Activated T-helper 1 cell treated with Interleukin-2 at 50 U/mL for 16 hours (primary cell): ENCODE results near the gene C10orf67.

ENCODE experiments used
- DNase-seq: peaks from one replicate; pipeline ENCODE4 v3.0.0-alpha.2; 2020; ENCODE audit warnings: low read depth

The C10orf67 gene

DNA sequence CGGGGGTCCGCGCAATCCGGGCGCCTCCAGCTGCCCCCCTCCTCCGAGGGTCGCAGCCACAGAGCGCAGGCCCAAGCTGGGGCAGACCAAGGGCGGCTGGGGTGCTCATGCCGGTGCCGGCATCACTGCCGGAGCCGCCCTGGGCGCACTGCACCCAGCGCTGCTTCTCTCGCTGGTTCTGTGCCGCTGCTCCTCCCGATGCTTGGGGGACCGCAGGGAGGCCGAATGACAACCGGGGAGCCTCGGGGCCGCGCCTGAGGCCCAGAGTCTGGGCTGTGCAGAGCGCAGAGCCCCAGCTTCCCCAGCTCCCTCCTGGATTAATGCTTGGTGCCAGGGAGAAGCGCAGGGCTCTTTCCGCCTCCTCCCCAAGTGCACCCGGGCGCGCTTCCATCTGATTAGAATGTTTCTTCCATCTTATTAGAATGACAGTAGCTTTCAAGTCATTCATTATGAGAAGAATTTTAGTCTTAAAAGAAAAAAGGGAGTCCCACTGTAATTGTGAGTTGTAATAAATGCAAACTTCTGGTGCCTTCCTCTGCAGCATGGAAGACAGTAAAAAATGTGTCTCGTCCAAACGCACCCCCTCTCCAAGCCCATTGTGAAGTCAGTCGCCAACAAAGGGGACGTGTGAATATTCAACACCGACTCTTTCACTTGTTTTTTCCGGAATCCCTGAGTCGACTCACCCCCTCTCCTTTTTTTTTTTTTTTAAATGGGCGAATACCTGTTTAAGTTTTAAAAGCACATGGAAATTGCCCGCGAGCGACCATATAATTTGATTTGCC lies 172.0 kb downstream of the C10orf67 start:
- no peak for DNase-seq

DNA sequence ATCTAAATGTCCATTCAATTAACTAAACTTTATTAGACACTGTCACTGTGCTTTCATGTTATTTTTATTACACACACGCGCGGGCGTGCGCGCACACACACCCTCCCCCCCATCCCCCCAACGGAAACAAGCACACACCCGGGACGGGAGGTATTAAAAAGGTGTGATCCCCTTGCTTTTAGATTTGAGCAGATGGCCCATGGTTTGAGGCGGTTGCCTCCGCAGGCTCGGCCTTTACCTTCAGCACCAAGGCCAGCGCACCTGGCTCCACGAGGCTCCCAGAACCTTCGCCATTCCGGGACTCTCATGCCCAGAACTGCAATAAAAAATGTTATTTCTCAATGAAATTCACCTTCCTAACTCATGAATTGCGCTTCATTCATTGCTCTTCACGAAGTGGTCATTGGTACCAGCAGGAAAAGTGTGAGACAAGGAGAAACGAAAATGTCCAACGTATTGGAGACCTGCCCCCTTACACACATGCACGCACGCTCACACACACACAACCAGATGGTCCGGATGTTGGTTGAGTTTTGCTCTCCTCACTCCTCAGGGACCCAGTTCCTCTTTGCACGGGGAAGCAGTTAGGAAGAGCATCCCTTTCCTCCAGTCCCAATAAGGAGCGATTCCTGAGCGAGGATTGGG lies 173.2 kb downstream of the C10orf67 start:
- DNase-seq, result no peak

DNA sequence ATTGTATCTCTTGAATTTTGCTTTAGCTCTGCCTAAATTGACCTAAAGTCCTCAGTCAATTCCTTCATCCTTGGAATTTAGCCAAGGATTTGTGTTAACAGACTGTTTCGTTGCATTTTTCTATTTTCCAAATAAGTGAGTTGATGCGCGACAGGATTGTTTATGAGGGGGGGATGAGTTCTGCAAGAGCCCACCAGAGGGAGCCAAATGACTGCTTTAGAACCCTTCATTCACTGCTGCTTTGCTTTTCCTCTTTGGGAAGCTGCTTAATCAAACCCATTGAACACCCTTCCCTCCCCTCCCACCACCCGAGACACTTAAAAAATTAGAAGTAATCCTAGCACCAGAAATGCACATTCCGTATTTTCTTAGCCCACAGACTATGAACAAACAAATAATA lies 186.2 kb downstream of the C10orf67 start:
- DNase-seq, result no peak

DNA sequence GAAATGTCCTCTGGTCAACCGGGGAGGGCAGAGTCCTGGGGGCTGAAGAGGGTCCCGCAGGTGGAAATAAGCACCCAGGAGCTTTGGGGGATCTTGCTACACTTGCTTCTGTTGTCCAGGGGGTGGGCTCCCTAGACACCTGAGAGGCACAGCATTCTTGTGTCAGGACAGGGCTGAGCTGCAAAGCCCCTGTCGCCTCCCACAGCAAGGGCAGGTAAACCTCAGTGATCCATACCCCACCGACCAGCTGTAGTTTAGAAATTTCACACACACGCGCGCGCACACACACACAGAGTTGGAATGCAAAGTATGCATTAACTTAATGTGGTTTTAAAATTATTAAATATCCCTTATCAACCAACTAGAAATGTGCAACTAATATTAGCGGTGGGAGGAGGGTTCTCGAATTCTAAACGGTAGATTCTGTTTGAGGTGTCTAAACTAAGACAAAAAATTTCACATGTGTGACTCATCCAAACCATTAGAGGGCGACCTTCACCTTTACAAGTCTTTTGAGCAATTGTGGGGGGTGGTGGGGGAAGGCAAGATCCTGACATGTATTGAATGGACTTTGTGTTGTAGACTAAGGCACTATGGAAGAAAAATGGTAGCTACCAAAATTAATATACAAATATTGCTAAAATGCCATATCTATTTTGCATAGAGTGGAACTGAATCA lies 186.8 kb downstream of the C10orf67 start:
- no peak for DNase-seq

DNA sequence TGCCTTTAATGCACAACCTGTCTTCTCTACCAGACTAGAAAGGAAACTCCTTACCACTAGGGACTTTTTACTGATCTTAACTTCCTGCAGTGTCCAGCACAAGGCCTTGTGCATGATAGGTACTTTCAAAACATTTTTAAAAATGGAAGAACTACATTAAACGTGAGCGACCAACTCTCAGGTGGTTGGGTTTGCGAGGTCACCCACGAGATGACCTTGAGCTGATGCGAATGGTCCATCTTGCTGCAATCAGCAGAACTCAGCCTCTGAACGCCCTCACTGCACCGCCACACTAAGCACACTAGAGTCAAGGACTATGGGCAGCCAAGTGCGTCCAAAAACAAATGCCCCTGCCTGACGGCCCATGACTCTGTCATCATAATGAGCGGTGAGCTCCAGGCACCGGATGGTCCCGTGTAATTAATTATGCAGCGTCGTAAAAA lies 187.3 kb downstream of the C10orf67 start:
- no peak for DNase-seq

DNA sequence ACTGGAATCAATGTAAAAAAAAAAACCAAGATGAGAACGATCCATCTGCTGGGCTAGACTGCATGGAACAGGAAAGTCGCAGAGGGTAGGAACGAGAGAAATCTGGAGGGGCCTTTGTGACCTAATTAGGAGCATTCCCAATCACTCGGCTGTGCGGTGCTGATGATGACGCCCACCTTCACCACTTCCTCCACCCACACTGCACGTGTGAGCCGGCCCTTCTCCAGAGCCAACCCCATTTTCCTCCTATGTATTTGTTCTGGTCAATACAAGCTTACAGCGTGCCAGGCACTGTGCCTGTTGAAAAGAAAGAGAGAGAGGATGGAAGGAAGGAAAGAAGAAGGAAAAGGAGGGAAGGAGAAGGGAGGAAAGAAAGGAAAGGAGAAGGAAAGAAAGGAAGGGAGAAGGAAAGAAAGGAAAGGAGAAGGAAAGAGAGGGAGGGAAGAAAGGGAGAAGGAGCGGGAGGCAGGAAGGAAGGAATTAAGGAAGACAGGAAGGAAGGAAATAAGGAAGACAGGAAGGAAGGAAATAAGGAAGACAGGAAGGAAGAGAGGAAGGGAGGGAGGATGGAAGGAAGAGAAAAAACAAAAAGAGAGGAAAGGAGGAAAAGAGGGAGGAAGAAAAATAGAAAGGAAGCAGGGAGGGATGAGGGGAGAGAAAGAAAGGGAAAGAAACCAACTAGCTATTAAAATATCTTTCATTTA lies 188.0 kb downstream of the C10orf67 start:
- DNase-seq, result no peak

DNA sequence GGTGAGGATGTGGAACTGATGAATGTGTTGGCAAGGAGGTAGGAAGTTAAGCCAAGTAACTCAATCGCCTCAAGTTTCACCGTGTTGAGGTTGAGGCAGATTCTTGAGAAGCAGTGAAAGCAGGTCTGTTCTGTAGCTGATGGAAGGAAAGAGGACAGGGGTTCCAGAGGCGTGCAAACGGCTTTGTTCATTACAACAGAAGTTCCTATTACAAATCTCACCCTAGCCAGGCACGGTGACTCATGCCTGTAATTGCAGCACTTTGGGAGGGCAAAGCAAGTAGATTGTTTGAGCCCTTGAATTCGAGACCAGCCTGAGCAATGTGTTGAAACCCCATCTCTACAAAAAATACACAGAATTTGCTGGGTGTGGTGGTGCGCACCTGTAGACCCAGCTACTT lies 189.4 kb downstream of the C10orf67 start:
- no peak for DNase-seq
